GM18909 (cell line): ENCODE results near the gene DDR1.
"Not testable (repeated sequence)": the region's sequence is repeated elsewhere in the genome, so short reads cannot be mapped to it uniquely, and the experiment has no call there.

Experiments used
- ATAC-seq: cut with Tn5 transposase; IDR thresholded peaks from one replicate; pipeline ENCODE4 v1.9.1; 2021; ENCODE audit warnings: mild to moderate bottlenecking; ENCODE audit not compliant: unreplicated experiment, poor library complexity

Gene DDR1

GRCh38 chr6:30852459-30852858, 31.9 kb upstream of the DDR1 start:
- ATAC-seq, result not testable (repeated sequence)

GRCh38 chr6:30854285-30855040, 29.9 kb upstream of the DDR1 start:
- ATAC-seq, result no peak

GRCh38 chr6:30855429-30856075, 28.8 kb upstream of the DDR1 start:
- ATAC-seq, result no peak

GRCh38 chr6:30857112-30857511, 27.2 kb upstream of the DDR1 start:
- no peak for ATAC-seq

GRCh38 chr6:30857549-30857948, 26.8 kb upstream of the DDR1 start:
- no peak for ATAC-seq

- ATAC-seq, result not testable (repeated sequence)
Observed at GRCh38 chr6:30859726-30860125, 24.6 kb upstream of the DDR1 start.

GRCh38 chr6:30861257-30862048, 22.9 kb upstream of the DDR1 start:
- no peak for ATAC-seq

- no peak for ATAC-seq
Observed at GRCh38 chr6:30862156-30862875, 22.0 kb upstream of the DDR1 start.

- no peak for ATAC-seq
Observed at GRCh38 chr6:30864325-30864724, 20.0 kb upstream of the DDR1 start.

- ATAC-seq, result not testable (repeated sequence)
Observed at GRCh38 chr6:30869241-30869749, 15.0 kb upstream of the DDR1 start.

- ATAC-seq, result no peak
Observed at GRCh38 chr6:30870546-30870945, 13.8 kb upstream of the DDR1 start.

GRCh38 chr6:30871592-30872183, 12.6 kb upstream of the DDR1 start:
- ATAC-seq, result no peak

- ATAC-seq, result no peak
Observed at GRCh38 chr6:30873137-30873640, 11.1 kb upstream of the DDR1 start.

- not testable (repeated sequence) for ATAC-seq
Observed at GRCh38 chr6:30873795-30874194, 10.5 kb upstream of the DDR1 start.

GRCh38 chr6:30875244-30876038, 8.9 kb upstream of the DDR1 start:
- no peak for ATAC-seq

- no peak for ATAC-seq
Observed at GRCh38 chr6:30876039-30876730, 8.1 kb upstream of the DDR1 start.

- ATAC-seq, result no peak
Observed at GRCh38 chr6:30877419-30878262, 6.7 kb upstream of the DDR1 start.
